ENCODE data around the gene PNCK. TPM values are rescaled to one million over a fixed set of nuclear protein-coding genes. Genes with fewer than 3 reads are reported as not detected.

The PNCK gene
- total and polyA plus RNA-seq, 2 of the 13 experiments (the other 11 are each of a cell fraction or from before 2014, with no cell fraction given): 33.1 TPM; not detected in 1

DNA sequence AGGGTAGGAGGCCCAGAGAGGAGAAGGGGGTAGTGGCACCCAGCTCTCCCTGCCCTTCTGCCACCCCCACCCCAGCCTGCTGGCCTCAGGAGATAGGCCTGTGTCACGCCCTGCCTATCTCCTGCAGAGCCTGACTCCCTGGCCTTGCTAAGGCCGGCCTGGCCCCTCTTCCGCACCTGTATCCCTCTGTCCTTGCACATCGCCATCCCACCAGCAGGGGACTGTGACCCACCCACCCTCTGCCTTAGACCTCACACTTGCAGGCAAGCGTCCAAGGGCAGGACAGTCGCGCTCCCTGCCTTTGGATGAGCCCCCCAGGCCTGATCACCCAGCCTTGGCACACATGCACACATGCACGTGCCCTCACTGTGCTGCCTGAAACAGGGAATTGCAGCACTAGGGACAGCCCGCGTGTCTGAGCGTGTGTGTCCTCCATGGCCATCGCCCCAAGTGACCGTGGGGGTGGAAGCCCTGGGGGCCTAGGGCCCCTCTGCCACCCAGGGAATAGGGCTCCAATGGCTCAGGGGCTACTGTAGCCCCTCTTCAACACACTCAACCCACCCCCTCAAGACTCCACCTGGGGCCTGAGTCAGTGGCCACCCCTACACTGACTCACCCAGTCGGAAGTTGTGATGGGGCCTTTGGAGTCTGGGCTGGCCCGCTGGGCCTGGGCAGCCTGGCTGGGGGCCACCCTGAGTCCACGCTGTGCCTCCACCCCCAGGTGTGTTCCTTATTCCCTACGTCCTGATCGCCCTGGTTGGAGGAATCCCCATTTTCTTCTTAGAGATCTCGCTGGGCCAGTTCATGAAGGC, 16.2 kb upstream of the PNCK start (continued):
- TF ChIP-seq, protein P1, sequence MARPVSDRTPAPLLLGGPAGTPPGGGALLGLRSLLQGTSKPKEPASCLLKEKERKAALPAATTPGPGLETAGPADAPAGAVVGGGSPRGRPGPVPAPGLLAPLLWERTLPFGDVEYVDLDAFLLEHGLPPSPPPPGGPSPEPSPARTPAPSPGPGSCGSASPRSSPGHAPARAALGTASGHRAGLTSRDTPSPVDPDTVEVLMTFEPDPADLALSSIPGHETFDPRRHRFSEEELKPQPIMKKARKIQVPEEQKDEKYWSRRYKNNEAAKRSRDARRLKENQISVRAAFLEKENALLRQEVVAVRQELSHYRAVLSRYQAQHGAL (CRISPR knock-in tag; IDR thresholded peaks at IDR 0.05; ENCODE audit: not compliant biosample characterization): no peak
- TF ChIP-seq DMAP1 (CRISPR knock-in tag; IDR thresholded peaks at IDR 0.05): no peak
- TF ChIP-seq PTBP1 (IDR thresholded peaks at IDR 0.05; ENCODE audit: low read depth, low read length, poor library complexity, severe bottlenecking): no peak
- TF ChIP-seq, protein P2, sequence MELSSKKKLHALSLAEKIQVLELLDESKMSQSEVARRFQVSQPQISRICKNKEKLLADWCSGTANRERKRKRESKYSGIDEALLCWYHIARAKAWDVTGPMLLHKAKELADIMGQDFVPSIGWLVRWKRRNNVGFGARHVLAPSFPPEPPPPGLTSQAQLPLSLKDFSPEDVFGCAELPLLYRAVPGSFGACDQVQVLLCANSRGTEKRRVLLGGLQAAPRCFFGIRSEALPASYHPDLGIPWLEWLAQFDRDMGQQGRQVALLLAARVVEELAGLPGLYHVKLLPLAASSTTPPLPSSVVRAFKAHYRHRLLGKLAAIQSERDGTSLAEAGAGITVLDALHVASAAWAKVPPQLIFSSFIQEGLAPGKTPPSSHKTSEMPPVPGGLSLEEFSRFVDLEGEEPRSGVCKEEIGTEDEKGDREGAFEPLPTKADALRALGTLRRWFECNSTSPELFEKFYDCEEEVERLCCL (CRISPR knock-in tag; IDR thresholded peaks at IDR 0.05; ENCODE audit: borderline replicate concordance): no peak
- TF ChIP-seq, protein P3, sequence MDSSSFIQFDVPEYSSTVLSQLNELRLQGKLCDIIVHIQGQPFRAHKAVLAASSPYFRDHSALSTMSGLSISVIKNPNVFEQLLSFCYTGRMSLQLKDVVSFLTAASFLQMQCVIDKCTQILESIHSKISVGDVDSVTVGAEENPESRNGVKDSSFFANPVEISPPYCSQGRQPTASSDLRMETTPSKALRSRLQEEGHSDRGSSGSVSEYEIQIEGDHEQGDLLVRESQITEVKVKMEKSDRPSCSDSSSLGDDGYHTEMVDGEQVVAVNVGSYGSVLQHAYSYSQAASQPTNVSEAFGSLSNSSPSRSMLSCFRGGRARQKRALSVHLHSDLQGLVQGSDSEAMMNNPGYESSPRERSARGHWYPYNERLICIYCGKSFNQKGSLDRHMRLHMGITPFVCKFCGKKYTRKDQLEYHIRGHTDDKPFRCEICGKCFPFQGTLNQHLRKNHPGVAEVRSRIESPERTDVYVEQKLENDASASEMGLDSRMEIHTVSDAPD (CRISPR knock-in tag; IDR thresholded peaks at IDR 0.05): no peak
- no peak for TF ChIP-seq KDM5A (IDR thresholded peaks at IDR 0.05; ENCODE audit: borderline replicate concordance, low read length)
- TF ChIP-seq, protein P4, sequence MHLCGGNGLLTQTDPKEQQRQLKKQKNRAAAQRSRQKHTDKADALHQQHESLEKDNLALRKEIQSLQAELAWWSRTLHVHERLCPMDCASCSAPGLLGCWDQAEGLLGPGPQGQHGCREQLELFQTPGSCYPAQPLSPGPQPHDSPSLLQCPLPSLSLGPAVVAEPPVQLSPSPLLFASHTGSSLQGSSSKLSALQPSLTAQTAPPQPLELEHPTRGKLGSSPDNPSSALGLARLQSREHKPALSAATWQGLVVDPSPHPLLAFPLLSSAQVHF (CRISPR knock-in tag; IDR thresholded peaks at IDR 0.05): no peak
- TF ChIP-seq, protein P5, sequence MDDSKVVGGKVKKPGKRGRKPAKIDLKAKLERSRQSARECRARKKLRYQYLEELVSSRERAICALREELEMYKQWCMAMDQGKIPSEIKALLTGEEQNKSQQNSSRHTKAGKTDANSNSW (CRISPR knock-in tag; IDR thresholded peaks at IDR 0.05; ENCODE audit: borderline replicate concordance): no peak
- no peak for TF ChIP-seq BRCA1 (CRISPR knock-in tag; IDR thresholded peaks at IDR 0.05)
- TF ChIP-seq ZNF3 (CRISPR knock-in tag; IDR thresholded peaks at IDR 0.05): no peak
- peak; percentile 57; the same call in 1 of the 2 replicates for TF ChIP-seq HNRNPL (IDR thresholded peaks at IDR 0.05; ENCODE audit: low read depth, low read length)
- TF ChIP-seq ZNF607 (CRISPR knock-in tag; IDR thresholded peaks at IDR 0.05; ENCODE audit: borderline replicate concordance): no peak
- TF ChIP-seq BCL6 (CRISPR knock-in tag; IDR thresholded peaks at IDR 0.05): no peak
- TF ChIP-seq ZNF615 (CRISPR knock-in tag; IDR thresholded peaks at IDR 0.05; ENCODE audit: borderline replicate concordance): no peak
- no peak for TF ChIP-seq ZNF12 (CRISPR knock-in tag; IDR thresholded peaks at IDR 0.05)
- no peak for TF ChIP-seq CBX1 (IDR thresholded peaks at IDR 0.05; ENCODE audit: low read depth)
- no peak for TF ChIP-seq GATAD1 (CRISPR knock-in tag; IDR thresholded peaks at IDR 0.05)
- TF ChIP-seq, protein P6, sequence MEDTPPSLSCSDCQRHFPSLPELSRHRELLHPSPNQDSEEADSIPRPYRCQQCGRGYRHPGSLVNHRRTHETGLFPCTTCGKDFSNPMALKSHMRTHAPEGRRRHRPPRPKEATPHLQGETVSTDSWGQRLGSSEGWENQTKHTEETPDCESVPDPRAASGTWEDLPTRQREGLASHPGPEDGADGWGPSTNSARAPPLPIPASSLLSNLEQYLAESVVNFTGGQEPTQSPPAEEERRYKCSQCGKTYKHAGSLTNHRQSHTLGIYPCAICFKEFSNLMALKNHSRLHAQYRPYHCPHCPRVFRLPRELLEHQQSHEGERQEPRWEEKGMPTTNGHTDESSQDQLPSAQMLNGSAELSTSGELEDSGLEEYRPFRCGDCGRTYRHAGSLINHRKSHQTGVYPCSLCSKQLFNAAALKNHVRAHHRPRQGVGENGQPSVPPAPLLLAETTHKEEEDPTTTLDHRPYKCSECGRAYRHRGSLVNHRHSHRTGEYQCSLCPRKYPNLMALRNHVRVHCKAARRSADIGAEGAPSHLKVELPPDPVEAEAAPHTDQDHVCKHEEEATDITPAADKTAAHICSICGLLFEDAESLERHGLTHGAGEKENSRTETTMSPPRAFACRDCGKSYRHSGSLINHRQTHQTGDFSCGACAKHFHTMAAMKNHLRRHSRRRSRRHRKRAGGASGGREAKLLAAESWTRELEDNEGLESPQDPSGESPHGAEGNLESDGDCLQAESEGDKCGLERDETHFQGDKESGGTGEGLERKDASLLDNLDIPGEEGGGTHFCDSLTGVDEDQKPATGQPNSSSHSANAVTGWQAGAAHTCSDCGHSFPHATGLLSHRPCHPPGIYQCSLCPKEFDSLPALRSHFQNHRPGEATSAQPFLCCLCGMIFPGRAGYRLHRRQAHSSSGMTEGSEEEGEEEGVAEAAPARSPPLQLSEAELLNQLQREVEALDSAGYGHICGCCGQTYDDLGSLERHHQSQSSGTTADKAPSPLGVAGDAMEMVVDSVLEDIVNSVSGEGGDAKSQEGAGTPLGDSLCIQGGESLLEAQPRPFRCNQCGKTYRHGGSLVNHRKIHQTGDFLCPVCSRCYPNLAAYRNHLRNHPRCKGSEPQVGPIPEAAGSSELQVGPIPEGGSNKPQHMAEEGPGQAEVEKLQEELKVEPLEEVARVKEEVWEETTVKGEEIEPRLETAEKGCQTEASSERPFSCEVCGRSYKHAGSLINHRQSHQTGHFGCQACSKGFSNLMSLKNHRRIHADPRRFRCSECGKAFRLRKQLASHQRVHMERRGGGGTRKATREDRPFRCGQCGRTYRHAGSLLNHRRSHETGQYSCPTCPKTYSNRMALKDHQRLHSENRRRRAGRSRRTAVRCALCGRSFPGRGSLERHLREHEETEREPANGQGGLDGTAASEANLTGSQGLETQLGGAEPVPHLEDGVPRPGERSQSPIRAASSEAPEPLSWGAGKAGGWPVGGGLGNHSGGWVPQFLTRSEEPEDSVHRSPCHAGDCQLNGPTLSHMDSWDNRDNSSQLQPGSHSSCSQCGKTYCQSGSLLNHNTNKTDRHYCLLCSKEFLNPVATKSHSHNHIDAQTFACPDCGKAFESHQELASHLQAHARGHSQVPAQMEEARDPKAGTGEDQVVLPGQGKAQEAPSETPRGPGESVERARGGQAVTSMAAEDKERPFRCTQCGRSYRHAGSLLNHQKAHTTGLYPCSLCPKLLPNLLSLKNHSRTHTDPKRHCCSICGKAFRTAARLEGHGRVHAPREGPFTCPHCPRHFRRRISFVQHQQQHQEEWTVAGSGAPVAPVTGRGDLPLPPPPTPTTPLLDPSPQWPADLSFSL (CRISPR knock-in tag; IDR thresholded peaks at IDR 0.05): no peak
- TF ChIP-seq SRSF1 (optimal IDR thresholded peaks at IDR 0.05; ENCODE audit: low read depth, low read length): no peak

Measured in HepG2 (cell line).